HG02798 (cell line): ENCODE measurements around the gene FGG.

Source experiments
- ATAC-seq: cut with Tn5 transposase; IDR thresholded peaks from one replicate; pipeline ENCODE4 v1.9.1; 2021; ENCODE audit warnings: mild to moderate bottlenecking; ENCODE audit not compliant: unreplicated experiment, poor library complexity

The FGG gene

GRCh38 chr4:154612472-154613414 is at the start of gene FGG:
Gene FGG, minus strand, starts transcription at chr4:154612656. Its CDS starts 47 bp downstream, at chr4:154612609.
- ATAC-seq = no peak

GRCh38 chr4:154660052-154660451 is 47.6 kb upstream of the FGG start:
- ATAC-seq = no peak

- no peak for ATAC-seq
Observed at GRCh38 chr4:154658680-154659405, 46.4 kb upstream of the FGG start.

GRCh38 chr4:154643493-154643892 is 31.0 kb upstream of the FGG start:
- no peak for ATAC-seq

- ATAC-seq = no peak
Observed at GRCh38 chr4:154642373-154643009, 30.0 kb upstream of the FGG start.

- ATAC-seq = no peak
Observed at GRCh38 chr4:154640999-154641398, 28.5 kb upstream of the FGG start.

- no peak for ATAC-seq
Observed at GRCh38 chr4:154634058-154634457, 21.6 kb upstream of the FGG start.

- ATAC-seq = no peak
Observed at GRCh38 chr4:154631828-154632227, 19.4 kb upstream of the FGG start.

GRCh38 chr4:154630324-154630723 is 17.9 kb upstream of the FGG start:
- no peak for ATAC-seq

- peak; percentile 96 for ATAC-seq
Observed at GRCh38 chr4:154626793-154627484, 14.5 kb upstream of the FGG start.

GRCh38 chr4:154625971-154626370 is 13.5 kb upstream of the FGG start:
- no peak for ATAC-seq

- no peak for ATAC-seq
Observed at GRCh38 chr4:154623995-154624394, 11.5 kb upstream of the FGG start.

- no peak for ATAC-seq
Observed at GRCh38 chr4:154623436-154623835, 11.0 kb upstream of the FGG start.

GRCh38 chr4:154622598-154622997 is 10.1 kb upstream of the FGG start:
- ATAC-seq = peak; percentile 56

- ATAC-seq = no peak
Observed at GRCh38 chr4:154620111-154620510, 7.7 kb upstream of the FGG start.

- ATAC-seq = peak; percentile 74
Observed at GRCh38 chr4:154618708-154619315, 6.4 kb upstream of the FGG start.

GRCh38 chr4:154617820-154618317 is 5.4 kb upstream of the FGG start:
- no peak for ATAC-seq

GRCh38 chr4:154616731-154617130 is 4.3 kb upstream of the FGG start:
- peak; percentile 96 for ATAC-seq

- ATAC-seq = no peak
Observed at GRCh38 chr4:154616287-154616686, 3.8 kb upstream of the FGG start.

- no peak for ATAC-seq
Observed at GRCh38 chr4:154615211-154615610, 2.8 kb upstream of the FGG start.
